Measurements from ENCODE around the gene WDR18.

The WDR18 gene

DNA sequence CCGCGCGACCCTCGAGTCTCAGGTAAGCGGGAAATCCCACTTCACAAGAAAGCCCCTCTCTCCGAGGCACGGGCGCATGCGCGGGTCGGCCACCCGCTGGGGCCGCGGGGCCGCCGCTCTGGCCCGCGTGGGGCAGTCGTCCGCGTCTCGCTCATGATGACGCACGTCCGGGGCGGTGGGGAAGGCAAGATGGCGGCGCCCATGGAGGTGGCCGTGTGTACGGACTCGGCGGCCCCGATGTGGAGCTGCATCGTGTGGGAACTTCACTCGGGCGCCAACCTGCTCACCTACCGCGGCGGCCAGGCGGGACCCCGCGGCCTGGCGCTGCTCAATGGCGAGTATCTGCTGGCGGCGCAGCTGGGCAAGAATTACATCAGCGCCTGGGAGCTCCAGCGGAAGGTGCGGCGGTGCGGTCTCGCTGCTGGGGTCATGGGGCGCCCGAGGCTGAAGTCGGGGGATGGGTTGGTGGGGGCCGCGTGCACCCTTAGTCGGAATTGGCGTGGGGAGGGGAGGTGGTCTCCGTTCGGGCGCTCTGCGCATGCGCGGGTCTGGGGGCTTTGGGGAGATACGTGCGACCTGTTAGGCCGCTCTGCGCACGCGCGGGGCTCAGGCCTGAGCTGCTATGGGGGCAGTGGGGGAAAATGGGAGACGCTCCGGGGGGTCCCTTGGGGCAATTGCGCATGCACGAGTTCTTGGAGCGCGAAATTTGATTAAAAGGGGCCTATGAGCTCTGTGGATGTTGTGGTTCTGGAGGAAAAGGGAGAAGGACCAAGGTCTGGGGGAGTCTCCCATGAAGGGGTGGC is at the start of gene WDR18:
Gene WDR18 (plus strand): TSS at position 181 of the 803 bp plus-strand sequence. CDS start 9 bp downstream, at position 190.
- DNase-seq = peak; percentile 91

DNA sequence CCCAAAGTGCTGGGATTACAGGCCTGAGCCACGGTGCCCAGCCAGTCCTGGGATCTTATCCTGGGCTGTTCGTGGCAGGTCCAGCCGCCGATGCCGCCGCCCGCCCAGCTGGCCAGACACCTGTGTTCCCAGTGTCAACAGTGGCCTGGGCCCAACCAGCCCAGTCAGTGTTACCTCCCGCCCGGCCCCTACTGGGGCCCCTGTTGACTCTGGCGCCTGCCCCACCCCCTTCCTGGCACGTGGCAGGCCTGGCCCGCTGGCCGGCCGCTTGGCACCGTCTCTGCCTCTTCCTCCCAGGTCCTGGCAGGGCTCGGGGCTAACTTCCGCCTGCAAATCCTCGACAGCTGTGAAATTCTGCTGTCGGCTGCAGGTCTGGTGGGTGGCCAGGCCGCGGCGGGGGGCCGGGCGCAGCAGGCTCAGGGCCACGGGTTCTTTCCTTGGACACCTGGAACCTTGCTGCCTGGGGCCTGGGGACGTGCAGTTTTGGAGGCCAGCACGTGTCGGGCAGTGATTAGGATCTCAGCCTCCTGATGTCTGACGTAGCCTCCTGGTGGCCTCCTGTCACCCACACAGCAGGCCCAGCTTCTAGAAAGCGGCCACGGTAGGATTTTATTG is 49.2 kb upstream of the WDR18 start:
- DNase-seq = no peak

- no peak for DNase-seq
These were observed 48.0 kb upstream of the WDR18 start for GRCh38 chr19:936175-936546.

GRCh38 chr19:937259-937694 is 46.9 kb upstream of the WDR18 start:
- DNase-seq = peak; percentile 53

DNA sequence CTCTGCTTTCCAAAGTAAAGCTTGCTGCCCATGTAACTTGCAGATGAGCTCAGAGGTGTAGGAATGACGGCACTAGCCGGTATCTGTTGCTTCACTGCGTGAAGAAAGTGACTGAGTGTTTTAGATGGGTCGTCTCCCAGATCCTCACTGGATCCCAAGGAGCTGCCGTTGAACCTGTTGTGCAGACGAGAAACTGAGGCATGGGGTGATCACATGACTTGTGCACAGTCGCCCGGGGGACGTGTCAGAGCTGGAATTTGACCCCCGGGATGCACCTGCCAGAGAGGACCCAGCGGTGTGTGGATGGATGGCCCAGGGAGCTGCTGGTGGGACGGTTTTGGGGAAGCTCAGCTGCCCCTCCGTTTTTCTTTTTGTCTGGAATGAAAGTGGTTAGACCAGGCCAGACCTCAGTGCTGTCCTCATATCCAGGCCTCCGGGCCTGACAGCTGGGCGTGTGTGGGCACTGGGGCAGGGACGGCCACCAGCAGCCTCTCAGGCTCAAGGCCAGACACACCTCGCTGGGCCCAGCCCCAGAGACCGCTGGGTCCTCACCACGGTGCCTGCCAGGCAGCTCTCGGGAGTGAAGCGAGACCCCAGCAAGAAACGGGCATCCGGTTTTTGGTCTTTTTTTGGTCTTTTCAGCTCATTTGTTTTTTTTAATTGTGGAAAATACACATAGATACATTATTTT is 45.8 kb upstream of the WDR18 start:
- no peak for DNase-seq

DNA sequence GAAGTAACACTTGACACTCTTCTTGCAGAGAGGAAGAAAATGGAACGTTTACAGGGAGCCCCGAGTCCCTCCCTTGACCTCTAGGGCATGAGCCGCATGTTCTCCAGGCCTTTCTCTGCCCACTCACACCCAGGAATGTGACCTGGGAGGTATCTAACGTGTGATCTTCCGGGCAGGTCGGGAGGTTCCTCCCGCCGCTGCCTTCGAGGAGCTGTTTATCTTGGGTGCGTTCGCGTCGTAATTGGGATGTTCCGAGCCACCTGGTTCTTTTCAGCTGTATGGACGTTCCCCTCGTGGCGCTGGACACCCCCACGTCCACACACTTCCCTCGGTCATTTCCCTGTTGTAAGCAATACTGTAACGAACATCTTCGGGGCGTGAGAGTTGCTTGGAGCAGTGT is 44.7 kb upstream of the WDR18 start:
- no peak for DNase-seq

DNA sequence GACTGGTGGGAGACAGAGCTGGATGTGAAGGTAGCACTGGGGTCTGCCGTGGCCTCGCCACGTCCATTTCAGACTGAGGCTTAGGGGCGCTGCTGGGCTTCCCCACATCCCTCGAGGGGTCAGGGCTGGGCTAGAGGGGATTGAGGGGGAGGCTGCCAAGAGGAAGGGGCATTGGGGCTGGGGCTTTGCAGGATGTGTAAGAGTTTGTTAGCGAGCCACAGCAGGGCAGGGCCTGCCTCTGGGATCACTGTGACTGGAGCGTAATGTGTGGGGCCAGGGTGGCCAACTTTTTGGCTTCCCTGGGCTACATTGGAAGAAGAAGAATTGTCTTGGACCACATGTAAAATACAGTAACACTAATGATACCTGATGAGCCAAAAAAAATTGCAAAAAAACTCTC is 44.2 kb upstream of the WDR18 start:
- no peak for DNase-seq

DNA sequence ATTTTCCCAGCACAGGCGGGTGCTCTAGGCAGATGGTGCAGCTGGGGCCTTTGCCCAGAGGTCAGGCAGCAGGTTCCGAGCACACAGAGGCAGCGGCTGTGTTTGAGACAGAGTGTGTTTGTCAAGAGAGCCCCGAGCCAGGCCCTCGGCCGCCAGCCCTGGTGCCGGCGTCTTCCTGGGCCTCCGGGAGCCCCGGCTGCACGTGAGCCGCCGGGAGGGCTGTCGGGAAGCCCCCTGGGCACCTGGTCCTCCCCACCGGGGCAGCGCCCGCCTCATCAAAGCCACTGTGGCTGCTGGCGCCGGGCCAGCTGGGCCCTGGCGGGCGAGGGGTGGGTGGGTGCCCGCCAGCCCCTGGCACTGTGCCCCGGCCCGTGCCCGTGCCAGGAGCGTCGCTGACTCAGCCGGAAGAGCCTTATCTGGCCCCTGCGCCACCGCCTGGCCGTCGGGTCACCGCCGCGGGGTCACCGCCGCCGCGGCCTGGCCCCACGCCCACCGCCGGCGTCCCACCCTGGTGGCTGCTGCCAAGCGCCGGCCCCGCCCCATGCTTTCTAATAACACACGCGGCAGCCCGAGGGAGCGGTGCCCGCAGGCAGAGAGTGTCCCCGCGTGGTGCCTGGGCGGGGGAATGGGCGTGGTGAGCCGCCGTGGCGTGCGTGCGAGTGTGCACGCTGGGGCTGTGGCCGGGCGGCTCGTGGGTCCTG is 43.4 kb upstream of the WDR18 start:
- DNase-seq = peak; percentile 85

DNA sequence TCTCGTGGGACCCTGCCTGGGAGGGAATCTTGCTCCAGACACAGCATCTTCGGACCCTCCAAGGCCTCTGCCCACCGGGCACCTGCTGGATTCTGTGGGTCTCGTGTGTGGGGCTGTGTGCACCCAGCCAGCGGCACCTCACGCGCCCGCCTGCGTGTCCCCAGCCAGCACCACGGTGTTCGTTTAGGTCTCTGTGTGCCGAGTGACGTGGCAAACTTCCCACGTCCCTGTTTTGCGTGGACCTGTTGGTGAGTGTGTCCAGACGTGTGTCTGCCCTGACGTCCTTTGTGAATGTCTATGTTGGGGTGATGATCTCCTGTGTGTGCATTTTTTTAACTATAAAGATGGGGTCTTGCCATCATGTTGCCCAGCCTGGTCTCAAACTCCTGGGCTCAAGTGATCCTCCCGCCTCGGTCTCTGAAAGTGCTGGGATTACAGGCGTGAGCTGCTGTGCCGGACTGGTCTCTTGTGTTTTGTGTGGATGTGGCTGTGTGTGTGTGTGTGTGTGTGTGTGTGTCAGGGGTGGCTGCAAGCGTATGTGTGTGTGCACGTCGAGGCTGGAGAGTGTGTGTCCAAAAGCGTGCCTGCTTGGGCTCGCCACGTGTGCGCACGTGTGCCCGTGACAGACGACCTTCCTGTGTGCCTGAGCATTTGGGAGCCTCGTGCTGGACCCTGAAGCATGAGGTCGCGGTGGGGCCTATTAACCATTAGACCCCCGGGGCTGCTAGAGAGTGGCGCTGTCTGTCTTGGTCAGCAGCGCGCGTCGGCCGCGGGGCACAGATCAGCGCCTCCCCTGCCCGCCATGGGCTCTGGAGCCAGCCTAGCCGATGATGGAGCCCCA is 42.6 kb upstream of the WDR18 start:
- DNase-seq = no peak

- no peak for DNase-seq
These were observed 42.0 kb upstream of the WDR18 start for GRCh38 chr19:942133-942645.

- DNase-seq = no peak
These were observed 40.5 kb upstream of the WDR18 start for GRCh38 chr19:943551-944170.

DNA sequence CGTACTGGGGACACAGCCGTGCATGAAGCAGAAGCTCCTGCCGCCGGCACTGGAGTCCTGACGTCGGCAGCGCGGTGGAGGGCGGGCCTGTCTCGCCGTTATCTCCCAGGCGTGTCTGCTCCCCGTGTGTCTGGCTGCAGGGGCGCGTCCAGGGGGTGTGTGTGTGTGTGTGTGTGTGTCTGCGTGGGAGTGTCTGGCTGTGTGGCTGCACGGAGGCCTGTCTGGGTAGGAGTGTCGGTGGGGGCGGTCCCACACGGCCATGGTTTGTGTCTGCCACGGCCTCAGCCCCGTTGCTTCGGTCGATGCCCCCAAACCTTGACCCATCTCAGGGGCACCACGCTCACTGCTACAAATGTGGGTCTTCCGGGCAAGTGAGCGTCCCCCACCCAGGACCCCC is 40.0 kb upstream of the WDR18 start:
- no peak for DNase-seq

- DNase-seq = no peak
These were observed 39.4 kb upstream of the WDR18 start for GRCh38 chr19:944663-945241.

DNA sequence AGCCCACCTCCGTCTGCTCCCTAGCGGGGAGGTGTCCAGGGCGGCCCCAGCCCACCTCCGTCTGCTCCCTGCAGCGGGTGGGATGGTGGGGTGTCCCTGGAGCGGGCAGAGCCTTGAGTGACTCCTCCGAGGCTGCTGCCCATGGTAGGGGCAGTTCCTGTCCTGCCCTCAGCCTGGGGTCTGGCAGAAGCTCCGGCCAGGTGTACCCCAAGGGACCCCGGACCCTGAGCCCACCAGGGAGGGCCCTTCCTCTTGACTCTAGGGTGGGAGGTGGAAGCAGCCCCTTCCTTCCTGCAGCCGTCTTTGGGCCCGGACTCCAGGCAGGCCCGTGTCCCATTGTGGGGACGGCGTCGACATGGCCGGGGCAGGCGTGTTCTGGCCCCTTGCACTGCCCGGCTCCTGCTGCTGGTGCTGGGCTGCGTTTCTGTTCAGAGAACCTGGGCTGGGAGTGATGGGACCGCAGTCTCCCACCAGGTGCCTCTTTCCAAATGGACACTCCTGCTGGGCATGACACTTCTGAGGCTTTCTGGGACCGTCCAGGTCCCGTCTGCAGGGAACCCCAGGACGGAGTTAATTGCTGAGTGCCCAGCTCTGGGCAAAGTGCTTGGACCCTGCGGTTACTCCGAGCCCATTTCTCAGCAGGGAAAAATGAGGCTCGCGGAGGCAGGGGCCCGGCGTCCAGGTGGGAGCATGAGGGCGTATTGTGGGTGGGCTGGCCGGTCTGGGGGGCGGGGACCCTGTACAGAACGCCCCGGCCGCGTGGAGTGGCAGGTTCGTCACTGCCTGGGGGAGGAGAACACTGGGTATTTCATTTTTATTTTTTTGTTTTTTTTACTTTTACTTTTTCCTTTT is 38.5 kb upstream of the WDR18 start:
- DNase-seq = no peak

DNA sequence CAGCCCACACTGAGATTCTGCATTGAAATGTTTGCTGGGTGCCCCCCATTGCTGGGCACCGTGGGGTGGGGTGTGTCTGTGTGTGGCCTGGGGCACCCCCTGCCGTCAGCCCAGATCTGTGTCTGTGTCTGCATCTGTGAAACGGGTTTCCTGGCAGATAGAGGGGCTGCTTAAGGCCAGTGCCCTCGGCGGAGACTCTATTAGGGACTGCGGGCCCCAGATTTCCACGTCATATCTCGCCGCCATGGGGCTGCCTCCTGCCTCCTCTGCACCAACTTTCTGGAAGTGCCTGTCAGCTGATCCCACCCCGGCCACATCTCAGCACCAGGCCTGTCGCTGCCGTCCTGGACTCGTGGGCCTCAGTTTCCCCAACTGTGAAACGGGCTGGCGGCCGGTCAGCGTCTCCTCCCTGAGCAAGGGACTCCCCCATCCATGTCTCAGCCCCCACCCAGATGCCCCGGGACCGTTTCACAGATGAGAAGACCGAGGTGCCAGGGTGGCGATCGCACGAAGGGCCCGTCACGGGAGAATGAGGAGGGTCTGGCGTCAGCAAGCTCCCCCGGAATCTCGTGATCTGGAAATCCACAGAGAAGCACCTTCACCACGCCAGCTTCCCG is 36.9 kb upstream of the WDR18 start:
- no peak for DNase-seq

DNA sequence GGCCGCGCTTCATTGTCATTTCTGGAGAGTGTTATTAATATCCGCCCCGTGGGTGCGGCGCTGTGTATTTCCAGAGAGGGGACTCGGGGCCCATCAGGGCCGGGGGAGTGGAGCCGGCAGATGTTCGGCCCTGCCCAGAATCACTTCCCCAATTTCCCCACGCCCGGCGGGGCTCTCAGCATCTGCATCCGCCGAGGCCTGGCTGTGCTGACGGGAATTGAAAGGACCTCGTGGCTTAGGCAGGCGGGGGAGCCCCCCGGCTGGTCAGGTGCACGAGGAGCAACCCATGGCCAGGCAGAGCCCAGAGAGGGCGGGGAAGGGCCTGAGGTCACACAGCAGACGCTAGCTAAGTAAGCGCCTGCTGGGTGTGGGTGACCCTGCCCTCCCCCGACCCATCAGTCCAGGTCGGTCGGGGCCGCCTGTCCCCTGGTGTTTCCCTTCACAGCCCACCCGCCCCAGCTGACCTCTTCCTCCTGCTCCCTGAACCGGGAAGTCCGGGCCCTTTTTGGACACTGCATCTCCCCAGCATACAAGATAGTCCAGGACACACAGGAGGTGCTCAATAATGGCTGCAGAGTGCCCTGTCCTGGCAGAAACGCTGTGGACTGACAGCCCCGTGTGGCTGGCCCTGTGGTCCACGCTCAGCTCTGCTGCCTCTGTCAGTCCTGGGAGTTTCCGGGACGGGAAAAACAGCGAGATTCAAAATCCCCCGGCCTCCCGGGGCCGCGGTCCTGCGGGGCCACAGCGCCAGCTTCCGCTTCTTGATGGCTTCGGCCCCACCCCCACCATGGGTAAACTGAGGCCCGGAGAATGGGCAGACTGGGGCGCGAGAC is 36.2 kb upstream of the WDR18 start:
- DNase-seq = peak; percentile 39

DNA sequence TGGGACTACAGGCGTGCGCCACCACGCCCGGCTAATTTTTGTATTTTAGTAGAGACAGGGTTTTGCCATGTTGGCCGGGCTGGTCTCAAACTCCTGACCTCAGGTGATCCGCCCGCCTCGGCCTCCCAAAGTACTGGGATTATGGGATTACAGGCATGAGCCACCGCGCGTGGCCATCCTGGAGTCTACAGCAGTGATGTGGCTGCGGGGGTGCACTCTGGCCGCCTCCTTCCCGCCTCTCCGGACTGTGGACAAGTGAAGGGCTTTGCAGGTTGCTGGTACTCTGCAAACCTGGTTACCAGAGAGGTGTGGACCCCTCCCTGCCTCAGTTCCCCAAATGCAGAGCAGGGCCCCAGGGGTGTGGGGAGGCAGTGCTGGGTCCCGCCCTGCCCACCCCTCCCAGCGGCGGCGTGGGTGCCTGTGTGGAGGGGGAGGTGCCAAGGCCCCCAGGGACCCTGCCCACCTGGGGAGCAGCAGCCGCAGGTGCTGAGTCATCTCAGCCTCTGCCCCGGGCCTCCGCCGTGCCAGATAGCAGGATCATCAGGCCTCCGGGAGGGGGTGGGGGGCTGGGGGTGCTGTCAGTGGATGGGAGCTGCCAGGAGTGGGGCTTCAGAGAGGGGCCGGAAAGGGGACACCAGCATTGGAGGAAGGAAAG is 35.2 kb upstream of the WDR18 start:
- no peak for DNase-seq

DNA sequence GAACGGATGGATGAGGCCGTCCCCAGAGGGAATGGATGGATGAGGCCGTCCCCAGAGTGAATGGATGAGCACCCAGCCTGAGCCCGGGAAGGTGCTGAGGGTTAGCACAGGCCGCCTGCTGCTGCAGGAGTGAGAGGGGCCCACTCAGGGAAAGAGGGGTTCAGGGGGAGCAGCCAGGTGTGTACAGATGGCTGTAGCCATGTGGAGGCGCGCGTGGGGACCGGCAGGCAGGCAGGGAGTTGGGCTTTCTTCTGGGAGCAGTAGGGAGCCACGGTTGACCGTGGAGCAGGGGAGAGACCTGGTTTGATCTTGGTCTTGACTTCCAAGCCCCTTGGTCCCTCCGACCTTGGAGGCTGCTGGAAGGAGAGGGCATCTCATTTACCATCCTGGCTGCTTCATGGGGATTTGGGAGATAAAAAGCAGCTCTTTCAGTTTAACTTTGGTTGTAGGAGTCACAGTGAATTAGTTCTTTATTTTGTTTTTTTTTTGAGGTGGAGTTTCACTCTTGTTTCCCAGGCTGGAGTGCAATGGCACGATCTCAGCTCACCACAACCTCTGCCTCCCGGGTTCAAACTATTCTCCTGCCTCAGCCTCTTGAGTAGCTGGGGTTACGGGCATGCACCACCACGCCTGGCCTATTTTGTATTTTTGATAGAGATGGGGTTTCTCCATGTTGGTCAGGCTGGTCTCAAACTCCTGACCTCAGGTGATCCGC is 33.6 kb upstream of the WDR18 start:
- DNase-seq = no peak
